Muscle layer of duodenum (tissue), 2 donors: Measurements from ENCODE around the gene DOCK10.

Experiments used
- H3K27ac ChIP-seq: one replicate; pipeline ENCODE4 v1.7.0; 2013; ENCODE audit warnings: mild to moderate bottlenecking, low read length
- H3K27me3 ChIP-seq: one replicate; pipeline ENCODE4 v1.7.0; 2013; ENCODE audit warnings: low read depth, mild to moderate bottlenecking, control low read depth, low read length
- H3K36me3 ChIP-seq, 2 donors: one replicate each; pipeline ENCODE4 v1.7.0; 2013; ENCODE audit warnings: low read length in 2 of 2, control low read depth in 1 of 2, mild to moderate bottlenecking in 1 of 2; ENCODE audit not compliant: insufficient read depth in 2 of 2, control insufficient read depth in 1 of 2
- H3K4me1 ChIP-seq, 2 donors: one replicate each; pipeline ENCODE4 v1.7.0; 2013; ENCODE audit warnings: low read length in 2 of 2, mild to moderate bottlenecking in 2 of 2, control low read depth in 1 of 2, moderate library complexity in 1 of 2; ENCODE audit not compliant: insufficient read depth in 2 of 2, control insufficient read depth in 1 of 2
- H3K4me3 ChIP-seq, 2 donors: one replicate each; pipeline ENCODE4 v1.7.0; 2013; ENCODE audit warnings: low read length in 2 of 2, low read depth in 1 of 2, mild to moderate bottlenecking in 1 of 2
- H3K9me3 ChIP-seq, 2 donors: one replicate each; pipeline ENCODE4 v1.7.0; 2013; ENCODE audit warnings: low read length in 2 of 2, control low read depth in 1 of 2, mild to moderate bottlenecking in 1 of 2; ENCODE audit not compliant: control insufficient read depth in 1 of 2
- donor health status: healthy.

The DOCK10 gene

GRCh38 chr2:225027061-225027762, 15.1 kb downstream of the DOCK10 start:
- no peaks in the 10 kb centered on the region for H3K36me3 ChIP-seq
- H3K27me3 ChIP-seq: no peaks in the 10 kb centered on the region
- H3K4me3 ChIP-seq: no peak overlapping the region
- H3K27ac ChIP-seq: no peak overlapping the region
- no peaks in the 10 kb centered on the region for H3K4me1 ChIP-seq
- H3K9me3 ChIP-seq: no peaks in the 10 kb centered on the region

- H3K36me3 ChIP-seq: no peaks in the 10 kb centered on the region
- H3K4me1 ChIP-seq: no peaks in the 10 kb centered on the region
- H3K4me3 ChIP-seq: no peak overlapping the region
- no peaks in the 10 kb centered on the region for H3K27me3 ChIP-seq
- no peak overlapping the region for H3K27ac ChIP-seq
- H3K9me3 ChIP-seq: no peaks in the 10 kb centered on the region
These were observed 16.2 kb downstream of the DOCK10 start for GRCh38 chr2:225025917-225026571.

- Histone ChIP-seq H3K36me3 (no peaks in the 10 kb centered on the region), H3K27me3 (no peaks in the 10 kb centered on the region), H3K27ac (no peak overlapping the region), H3K4me3 (no peak overlapping the region), H3K4me1 (no peaks in the 10 kb centered on the region), H3K9me3 (no peaks in the 10 kb centered on the region)
These were observed 20.1 kb downstream of the DOCK10 start for GRCh38 chr2:225022188-225022587.

- Histone ChIP-seq H3K27ac (no peak overlapping the region), H3K4me1 (no peaks in the 10 kb centered on the region), H3K27me3 (no peaks in the 10 kb centered on the region), H3K9me3 (no peaks in the 10 kb centered on the region), H3K36me3 (no peaks in the 10 kb centered on the region), H3K4me3 (no peak overlapping the region)
These were observed 22.0 kb downstream of the DOCK10 start for GRCh38 chr2:225020168-225020849.

- Histone ChIP-seq H3K4me3 (no peak overlapping the region), H3K27me3 (no peaks in the 10 kb centered on the region), H3K4me1 (no peaks in the 10 kb centered on the region), H3K36me3 (no peaks in the 10 kb centered on the region), H3K27ac (no peak overlapping the region), H3K9me3 (no peaks in the 10 kb centered on the region)
These were observed 23.2 kb downstream of the DOCK10 start for GRCh38 chr2:225019105-225019504.

- H3K27ac ChIP-seq: no peak overlapping the region
These were observed 24.6 kb downstream of the DOCK10 start for GRCh38 chr2:225017713-225018112.

GRCh38 chr2:225017098-225017685, 25.1 kb downstream of the DOCK10 start:
- no peaks in the 10 kb centered on the region for H3K4me1 ChIP-seq
- H3K27ac ChIP-seq: no peak overlapping the region
- H3K36me3 ChIP-seq: no peaks in the 10 kb centered on the region
- H3K9me3 ChIP-seq: no peaks in the 10 kb centered on the region
- no peak overlapping the region for H3K4me3 ChIP-seq
- H3K27me3 ChIP-seq: no peaks in the 10 kb centered on the region

More at GRCh38 chr2:225017713-225018112, 24.6 kb downstream of the DOCK10 start:
- Histone ChIP-seq H3K4me1 (no peaks in the 10 kb centered on the region), H3K9me3 (no peaks in the 10 kb centered on the region), H3K27me3 (no peaks in the 10 kb centered on the region), H3K4me3 (no peak overlapping the region), H3K36me3 (no peaks in the 10 kb centered on the region)

- no peak overlapping the region for H3K4me3 ChIP-seq
- H3K4me1 ChIP-seq: no peaks in the 10 kb centered on the region
- no peaks in the 10 kb centered on the region for H3K9me3 ChIP-seq
- H3K27me3 ChIP-seq: no peaks in the 10 kb centered on the region
- H3K27ac ChIP-seq: no peak overlapping the region
- no peaks in the 10 kb centered on the region for H3K36me3 ChIP-seq
These were observed 28.6 kb downstream of the DOCK10 start for GRCh38 chr2:225013425-225014365.

GRCh38 chr2:225011585-225011984, 30.7 kb downstream of the DOCK10 start:
- Histone ChIP-seq H3K4me3 (no peak overlapping the region), H3K27ac (no peak overlapping the region)

GRCh38 chr2:225010804-225011203, 31.5 kb downstream of the DOCK10 start:
- Histone ChIP-seq H3K4me3 (no peak overlapping the region), H3K27me3 (no peaks in the 10 kb centered on the region), H3K27ac (no peak overlapping the region), H3K36me3 (no peaks in the 10 kb centered on the region), H3K4me1 (no peaks in the 10 kb centered on the region), H3K9me3 (no peaks in the 10 kb centered on the region)

More at GRCh38 chr2:225011585-225011984, 30.7 kb downstream of the DOCK10 start:
- H3K36me3 ChIP-seq: no peaks in the 10 kb centered on the region
- no peaks in the 10 kb centered on the region for H3K27me3 ChIP-seq
- H3K9me3 ChIP-seq: no peaks in the 10 kb centered on the region
- H3K4me1 ChIP-seq: no peaks in the 10 kb centered on the region
